Esophagus squamous epithelium (tissue), 5 donors: ENCODE measurements around the gene COL5A2. TPM values are rescaled to one million over a fixed set of nuclear protein-coding genes. Genes with fewer than 3 reads are reported as not detected.

Source experiments
- DNase-seq: peaks from one replicate; lab custom pipeline; 2025; lab: John Stamatoyannopoulos, UW
- H3K27ac ChIP-seq, 4 donors: fragments of 200-600 bp; sonication (generic); one replicate each; pipeline ENCODE4 v1.5.1; 2016 to 2019; ENCODE audit warnings: mild to moderate bottlenecking in 1 of 4
- H3K27me3 ChIP-seq, 4 donors: fragments of 200-600 bp; sonication (generic); 1 replicate in 3 of 4; 2 replicates in 1 of 4; pipeline versions ENCODE4 v1.5.1 to v1.6.0; 2017 to 2021; ENCODE audit warnings: antibody characterized with exemption in 1 of 4
- H3K36me3 ChIP-seq, 3 donors: fragments of 200-600 bp; sonication (generic); one replicate each; pipeline ENCODE4 v1.5.1; 2016 to 2019
- H3K4me1 ChIP-seq, 3 donors: fragments of 200-600 bp; sonication (generic); one replicate each; pipeline ENCODE4 v1.5.1; 2017 to 2019
- H3K4me3 ChIP-seq, 4 donors: fragments of 200-600 bp; sonication (generic); 1 replicate in 3 of 4; 2 replicates in 1 of 4; pipeline ENCODE4 v1.5.1; 2016 to 2019; ENCODE audit warnings: mild to moderate bottlenecking in 2 of 4, moderate library complexity in 1 of 4
- H3K9me3 ChIP-seq, 3 donors: fragments of 200-600 bp; sonication (generic); one replicate each; pipeline ENCODE4 v1.5.1; 2016 to 2019
- POLR2A ChIP-seq, 4 donors: fragments of 450-650 bp; IDR thresholded peaks; one replicate each; pipeline ENCODE4 v1.6.1; 2017; ENCODE audit warnings: antibody characterized with exemption in 4 of 4, mild to moderate bottlenecking in 4 of 4, moderate library complexity in 3 of 4
- WGBS, 2 donors: methylation state at CpG; one replicate each; pipeline ENCODE4 v1.1.5; 2018; 5-methylcytosine and 5-hydroxymethylcytosine counted together
- intact Hi-C: fragments of 100-400 bp; cut with DNase I; formaldehyde crosslinking; loops from one replicate; pipeline ENCODE4 v1.15.0; 2022
- total RNA-seq, 4 donors: library from RNA; depleted of rRNA; stranded (reverse); fragments of >200 nt; gene quantifications; one replicate each; pipeline ENCODE4 v1.1.0, GENCODE V29; 2016
- TF ChIP-seq, protein P1 (sequence below), 6 experiments: fragments of 450-650 bp in 4 of 6; fragments of 200-600 bp in 2 of 6; sonication (generic) in 2 of 6; IDR thresholded peaks; one replicate each; pipeline ENCODE4 v1.5.1; 2016 to 2019; ENCODE audit warnings: antibody characterized with exemption in 6 of 6, mild to moderate bottlenecking in 4 of 6, moderate library complexity in 4 of 6
- donor health status: DM: yes; HTN: yes; CAD: no.

COL5A2 gene
- total RNA-seq, 4 donors from 2014 or later, result 5.6 to 34.3 (median 13.4) TPM

DNA sequence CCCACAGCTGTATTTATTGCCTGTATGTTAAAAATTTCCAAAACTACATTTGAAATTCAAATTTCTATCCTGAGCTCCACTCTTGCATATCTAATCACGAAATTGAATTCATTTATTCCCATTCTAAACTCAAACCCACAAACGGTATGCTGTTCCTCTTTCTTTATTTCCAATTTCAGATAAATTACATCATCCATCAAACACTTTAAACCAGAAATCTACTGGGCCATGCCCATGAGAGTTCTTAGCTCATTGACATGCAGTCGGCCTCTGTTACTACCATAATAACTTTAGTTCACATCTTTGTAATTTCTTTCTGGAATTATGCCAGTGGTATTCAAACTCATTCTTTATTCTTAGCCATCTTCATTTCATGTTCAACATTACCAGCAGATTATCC is 105.1 kb downstream of the COL5A2 start:
- intact Hi-C loops, result no loop called here
- no peak overlapping the region for H3K4me3 ChIP-seq
- 67 to 70% methylated on average over 3 of the region's 3 CpGs for WGBS, 2 donors
- H3K4me1 ChIP-seq, result no peaks in the 10 kb centered on the region
- TF ChIP-seq, protein P1, sequence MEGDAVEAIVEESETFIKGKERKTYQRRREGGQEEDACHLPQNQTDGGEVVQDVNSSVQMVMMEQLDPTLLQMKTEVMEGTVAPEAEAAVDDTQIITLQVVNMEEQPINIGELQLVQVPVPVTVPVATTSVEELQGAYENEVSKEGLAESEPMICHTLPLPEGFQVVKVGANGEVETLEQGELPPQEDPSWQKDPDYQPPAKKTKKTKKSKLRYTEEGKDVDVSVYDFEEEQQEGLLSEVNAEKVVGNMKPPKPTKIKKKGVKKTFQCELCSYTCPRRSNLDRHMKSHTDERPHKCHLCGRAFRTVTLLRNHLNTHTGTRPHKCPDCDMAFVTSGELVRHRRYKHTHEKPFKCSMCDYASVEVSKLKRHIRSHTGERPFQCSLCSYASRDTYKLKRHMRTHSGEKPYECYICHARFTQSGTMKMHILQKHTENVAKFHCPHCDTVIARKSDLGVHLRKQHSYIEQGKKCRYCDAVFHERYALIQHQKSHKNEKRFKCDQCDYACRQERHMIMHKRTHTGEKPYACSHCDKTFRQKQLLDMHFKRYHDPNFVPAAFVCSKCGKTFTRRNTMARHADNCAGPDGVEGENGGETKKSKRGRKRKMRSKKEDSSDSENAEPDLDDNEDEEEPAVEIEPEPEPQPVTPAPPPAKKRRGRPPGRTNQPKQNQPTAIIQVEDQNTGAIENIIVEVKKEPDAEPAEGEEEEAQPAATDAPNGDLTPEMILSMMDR (IDR thresholded peaks at IDR 0.05), result no peak
- H3K9me3 ChIP-seq, result no peaks in the 10 kb centered on the region
- H3K27ac ChIP-seq, result no peak overlapping the region
- DNase-seq, result no peak
- H3K36me3 ChIP-seq, result peaks cover 0 to 14% (median 0%) of the 10 kb centered on the region in 3 donors
- no peaks in the 10 kb centered on the region for H3K27me3 ChIP-seq

DNA sequence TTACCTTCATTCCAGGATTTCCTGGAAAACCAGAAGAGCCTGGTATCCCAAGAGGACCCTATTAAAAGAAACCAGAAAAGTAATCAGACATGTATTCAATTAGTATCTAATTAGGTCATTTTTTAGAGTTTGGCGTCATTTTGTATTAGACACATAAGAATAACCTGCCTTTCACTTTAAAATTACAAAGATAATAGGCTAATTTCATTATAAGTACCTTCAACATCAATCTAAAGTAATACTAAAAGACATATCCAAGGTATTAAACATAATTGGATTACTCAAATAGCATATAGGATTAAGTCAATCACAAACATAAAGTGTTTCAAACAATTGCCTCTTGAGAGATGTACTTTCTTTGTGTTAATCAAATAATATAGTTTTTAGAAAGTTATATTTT is 107.5 kb downstream of the COL5A2 start:
- intact Hi-C loops, result no loop called here
- Histone ChIP-seq H3K4me1 (no peaks in the 10 kb centered on the region), H3K36me3 (peaks cover 0 to 26% (median 0%) of the 10 kb centered on the region in 3 donors), H3K4me3 (no peak overlapping the region), H3K27ac (no peak overlapping the region), H3K9me3 (no peaks in the 10 kb centered on the region), H3K27me3 (no peaks in the 10 kb centered on the region)
- TF ChIP-seq, protein P1 (IDR thresholded peaks at IDR 0.05), result no peak
- TF ChIP-seq POLR2A (IDR thresholded peaks at IDR 0.05), result no peak
- WGBS, 2 donors, result 90 to 100% methylated on average over 1 of the region's 1 CpG
- DNase-seq, result no peak

GRCh38 chr2:189069855-189070619 is 109.5 kb downstream of the COL5A2 start:
- H3K4me3 ChIP-seq, result no peak overlapping the region
- no peaks in the 10 kb centered on the region for H3K9me3 ChIP-seq
- H3K36me3 ChIP-seq, result peaks cover 0 to 28% (median 0%) of the 10 kb centered on the region in 3 donors
- intact Hi-C loops, result no loop called here
- no peaks in the 10 kb centered on the region for H3K4me1 ChIP-seq
- no peak for DNase-seq
- H3K27me3 ChIP-seq, result no peaks in the 10 kb centered on the region
- no peak for TF ChIP-seq POLR2A (IDR thresholded peaks at IDR 0.05)
- TF ChIP-seq, protein P1 (IDR thresholded peaks at IDR 0.05), result no peak
- H3K27ac ChIP-seq, result no peak overlapping the region

- Histone ChIP-seq H3K27ac (no peak overlapping the region), H3K4me3 (no peak overlapping the region), H3K9me3 (no peaks in the 10 kb centered on the region), H3K27me3 (no peaks in the 10 kb centered on the region), H3K4me1 (no peaks in the 10 kb centered on the region), H3K36me3 (peaks cover 0 to 48% (median 3%) of the 10 kb centered on the region in 3 donors)
- TF ChIP-seq POLR2A (IDR thresholded peaks at IDR 0.05), result no peak
- TF ChIP-seq, protein P1 (IDR thresholded peaks at IDR 0.05), result no peak
- no peak for DNase-seq
- intact Hi-C loops, result no loop called here
These were observed 113.5 kb downstream of the COL5A2 start for GRCh38 chr2:189066037-189066436.

DNA sequence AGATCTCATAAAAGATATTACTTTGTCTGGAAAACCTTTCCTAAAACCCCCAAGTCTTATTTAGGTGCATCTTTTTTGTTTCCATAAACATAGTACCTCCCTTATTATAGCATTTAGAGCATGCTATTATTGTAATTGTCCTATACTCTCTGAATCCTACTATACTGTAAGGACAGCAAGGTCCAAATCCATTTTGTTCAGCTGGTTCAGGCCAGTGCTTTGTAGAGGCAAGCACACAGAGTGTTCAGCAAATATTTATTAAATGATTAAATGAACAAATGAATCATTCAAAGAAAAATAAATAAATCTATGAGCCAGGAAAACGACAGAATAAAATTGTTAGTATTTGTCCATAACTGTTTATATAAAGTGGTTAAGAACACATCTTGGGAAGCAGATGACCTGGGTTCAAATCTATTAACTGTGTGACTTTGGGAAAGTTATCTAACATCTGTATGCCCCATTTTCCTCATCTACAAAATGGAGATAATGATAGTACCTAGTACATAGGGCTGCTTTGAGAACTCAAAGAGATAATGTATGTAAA is 119.4 kb downstream of the COL5A2 start:
- WGBS, 2 donors, result 23 to 30% methylated on average over 1 of the region's 1 CpG
- Histone ChIP-seq H3K4me3 (no peak overlapping the region), H3K27ac (no peak overlapping the region), H3K9me3 (no peaks in the 10 kb centered on the region), H3K27me3 (no peaks in the 10 kb centered on the region), H3K36me3 (peaks cover 0 to 32% (median 3%) of the 10 kb centered on the region in 3 donors), H3K4me1 (no peaks in the 10 kb centered on the region)
- TF ChIP-seq, protein P1 (IDR thresholded peaks at IDR 0.05), result no peak
- TF ChIP-seq POLR2A (IDR thresholded peaks at IDR 0.05), result no peak
- DNase-seq, result no peak
- intact Hi-C loops, result no loop called here
